Activated T-cell treated with anti-CD3 and anti-CD28 coated beads for 1 hour (primary cell): ENCODE measurements around the gene PDPK1.

Experiments
- DNase-seq: peaks from one replicate; pipeline ENCODE4 v3.0.0-alpha.2; 2020; ENCODE audit warnings: low read depth

The PDPK1 gene

GRCh38 chr16:2537451-2538379, at the start of gene PDPK1:
Gene PDPK1 (plus strand): TSS chr16:2538021. CDS start chr16:2538113, 92 bp downstream.
- peak; percentile 87 for DNase-seq

GRCh38 chr16:2489581-2489980, 48.2 kb upstream of the PDPK1 start:
- no peak for DNase-seq

- DNase-seq: no peak
These were observed 47.4 kb upstream of the PDPK1 start for GRCh38 chr16:2490190-2491105.

- no peak for DNase-seq
These were observed 45.5 kb upstream of the PDPK1 start for GRCh38 chr16:2492292-2492691.

GRCh38 chr16:2493605-2494004, 44.2 kb upstream of the PDPK1 start:
- DNase-seq: no peak

- no peak for DNase-seq
These were observed 43.2 kb upstream of the PDPK1 start for GRCh38 chr16:2494616-2495015.

- DNase-seq: no peak
These were observed 42.8 kb upstream of the PDPK1 start for GRCh38 chr16:2495041-2495440.

- no peak for DNase-seq
These were observed 41.4 kb upstream of the PDPK1 start for GRCh38 chr16:2496223-2497115.

- no peak for DNase-seq
These were observed 40.6 kb upstream of the PDPK1 start for GRCh38 chr16:2497116-2497630.

- no peak for DNase-seq
These were observed 39.9 kb upstream of the PDPK1 start for GRCh38 chr16:2497695-2498484.

- no peak for DNase-seq
These were observed 39.1 kb upstream of the PDPK1 start for GRCh38 chr16:2498531-2499253.

- DNase-seq: no peak
These were observed 38.4 kb upstream of the PDPK1 start for GRCh38 chr16:2499454-2499853.

- DNase-seq: no peak
These were observed 37.9 kb upstream of the PDPK1 start for GRCh38 chr16:2499890-2500429.

- no peak for DNase-seq
These were observed 37.3 kb upstream of the PDPK1 start for GRCh38 chr16:2500430-2500917.

- DNase-seq: peak; percentile 69
These were observed 36.7 kb upstream of the PDPK1 start for GRCh38 chr16:2500918-2501750.

GRCh38 chr16:2501946-2502895, 35.6 kb upstream of the PDPK1 start:
- no peak for DNase-seq

- DNase-seq: no peak
These were observed 32.1 kb upstream of the PDPK1 start for GRCh38 chr16:2505695-2506094.
